A549 treated with AZD2906 at 1 μM for 4 hours (cell line): ENCODE data around the gene MEIOB. TPM values are rescaled to one million over a fixed set of nuclear protein-coding genes. Genes with fewer than 3 reads are reported as not detected.

ENCODE experiments used
- total RNA-seq: library from RNA; stranded (reverse); fragments of 200-300 nt; extraction: Qiagen RNA extraction; gene quantifications from 5 replicates; pipeline ENCODE4 v1.2.3, GENCODE V29; 2022

MEIOB gene
- 1.2 to 2.2 TPM (median 1.4 TPM) in 5 replicates for total RNA-seq

DNA sequence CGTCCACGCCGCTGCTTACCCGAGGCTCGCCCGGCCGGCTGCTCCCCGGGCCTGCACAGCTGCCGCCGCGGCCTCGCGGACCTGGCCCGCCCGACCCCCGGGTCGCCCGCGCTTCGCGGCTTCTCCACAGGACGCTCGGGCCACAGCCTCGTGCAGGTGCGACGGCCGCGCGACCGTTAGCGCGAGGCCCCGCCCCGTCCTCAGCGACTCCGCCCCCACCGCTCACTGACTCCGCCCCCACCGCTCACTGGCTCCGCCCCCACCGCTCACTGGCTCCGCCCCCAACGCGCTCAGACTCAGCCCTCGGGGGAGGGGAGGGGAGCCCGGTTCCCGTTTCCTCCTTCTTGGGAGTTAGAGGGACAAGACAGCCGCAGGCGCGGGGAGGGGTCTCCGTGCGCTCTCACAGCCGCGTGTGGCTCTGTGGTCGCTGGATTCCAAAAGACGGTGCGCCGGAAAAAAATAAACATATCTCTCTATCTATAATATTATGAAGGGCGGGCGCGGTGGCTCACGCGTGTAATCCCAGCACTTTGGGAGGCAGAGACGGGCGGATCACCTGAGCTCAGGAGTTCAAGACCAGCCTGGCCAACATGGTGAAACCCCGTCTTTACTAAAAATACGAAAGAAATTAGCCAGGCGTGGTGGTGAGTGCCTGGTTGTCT lies at the start of gene MEIOB:
MEIOB (minus strand) TSS at position 191 of the 662 bp plus-strand sequence. CDS start 3,989 bp downstream, outside the sequence.

GRCh38 chr16:1918351-1919326 lies 46.7 kb upstream of the MEIOB start, which contains the start of gene HS3ST6:
Gene HS3ST6, minus strand, starts transcription at chr16:1918415. Its CDS starts 92 bp downstream, at chr16:1918323.

DNA sequence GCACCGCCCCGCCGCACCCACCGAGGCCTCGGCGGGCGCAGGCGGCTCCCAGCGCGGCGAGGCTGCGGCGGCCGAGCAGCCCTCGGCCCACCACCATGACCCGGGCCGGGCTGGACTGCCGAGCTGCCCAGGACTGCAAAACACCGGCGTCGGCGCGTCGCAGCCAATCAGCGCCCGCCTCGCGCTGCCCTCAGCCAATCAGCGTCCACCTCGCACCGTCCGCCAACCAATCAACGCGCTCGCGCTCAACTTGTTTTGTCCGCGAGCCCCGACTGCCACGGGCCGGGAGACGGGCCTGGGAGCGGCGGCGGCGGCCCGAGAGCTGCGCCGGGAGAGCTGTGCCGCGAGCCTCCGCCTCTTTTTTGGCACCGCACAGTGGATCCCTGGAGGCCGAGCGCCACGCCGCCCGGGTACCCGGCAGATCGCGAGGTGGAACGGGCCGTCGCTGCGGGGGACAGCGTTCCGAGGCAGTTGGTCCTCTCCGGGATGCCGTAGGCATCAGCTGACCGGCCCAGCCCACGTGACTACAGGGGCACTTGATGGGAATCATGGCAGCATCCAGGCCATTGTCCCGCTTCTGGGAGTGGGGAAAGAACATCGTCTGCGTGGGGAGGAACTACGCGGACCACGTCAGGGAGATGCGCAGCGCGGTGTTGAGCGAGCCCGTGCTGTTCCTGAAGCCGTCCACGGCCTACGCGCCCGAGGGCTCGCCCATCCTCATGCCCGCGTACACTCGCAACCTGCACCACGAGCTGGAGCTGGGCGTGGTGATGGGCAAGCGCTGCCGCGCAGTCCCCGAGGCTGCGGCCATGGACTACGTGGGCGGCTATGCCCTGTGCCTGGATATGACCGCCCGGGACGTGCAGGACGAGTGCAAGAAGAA lies 45.0 kb downstream of the MEIOB start, which contains the start of the genes FAHD1 and HAGH:
FAHD1 (plus strand) TSS at position 516 of the 883 bp plus-strand sequence; CDS start at position 549, 33 bp downstream.
HAGH (minus strand) TSS at position 135 of the 883 bp plus-strand sequence; CDS start at position 97, 38 bp downstream.

GRCh38 chr16:1793578-1794220 lies 78.3 kb downstream of the MEIOB start, which contains the start of gene IGFALS:
Gene IGFALS, minus strand, starts transcription at chr16:1793705. Its CDS starts 53 bp downstream, at chr16:1793652.

Other genes with a start within 250 kb of the MEIOB start
- gene JPT2, start 193.9 kb downstream of the MEIOB start, total RNA-seq = 159 to 225 TPM (median 167 TPM) in 5 replicates
- 33.2 to 65.4 TPM (median 50.0 TPM) in 5 replicates for gene MAPK8IP3, start 166.0 kb downstream of the MEIOB start, total RNA-seq
- 27.8 to 65.4 TPM (median 62.1 TPM) in 5 replicates for gene NME3, start 100.6 kb downstream of the MEIOB start, total RNA-seq
- gene EME2, start 99.4 kb downstream of the MEIOB start, total RNA-seq = 5.9 to 12.6 TPM (median 8.3 TPM) in 5 replicates
- gene MRPS34, start 99.0 kb downstream of the MEIOB start, total RNA-seq = 151 to 264 TPM (median 250 TPM) in 5 replicates
- 19.3 to 30.3 TPM (median 29.5 TPM) in 5 replicates for gene SPSB3, start 89.6 kb downstream of the MEIOB start, total RNA-seq
- 60.7 to 88.7 TPM (median 83.0 TPM) in 5 replicates for gene NUBP2, start 89.2 kb downstream of the MEIOB start, total RNA-seq
- gene IGFALS, start 78.5 kb downstream of the MEIOB start, total RNA-seq = 0.03 to 0.18 TPM (median 0.06 TPM) in 4 of 5 replicates, not detected in the other
- gene HAGH, start 45.3 kb downstream of the MEIOB start, total RNA-seq = 57.8 to 76.0 TPM (median 74.4 TPM) in 5 replicates
- 46.8 to 52.1 TPM (median 49.6 TPM) in 5 replicates for gene FAHD1, start 45.0 kb downstream of the MEIOB start, total RNA-seq
- 1.1 to 2.1 TPM (median 2.0 TPM) in 5 replicates for gene HS3ST6, start 46.3 kb upstream of the MEIOB start, total RNA-seq
- gene MSRB1, start 71.0 kb upstream of the MEIOB start, total RNA-seq = 32.5 to 43.0 TPM (median 42.2 TPM) in 5 replicates
- 0.09 to 0.11 TPM (median 0.10 TPM) in 3 of 5 replicates, not detected in the others for gene RPL3L, start 82.5 kb upstream of the MEIOB start, total RNA-seq
- 247 to 295 TPM (median 252 TPM) in 5 replicates for gene NDUFB10, start 87.4 kb upstream of the MEIOB start, total RNA-seq
- 3,695 to 5,624 TPM (median 5,467 TPM) in 5 replicates for gene RPS2, start 92.7 kb upstream of the MEIOB start, total RNA-seq
- gene RNF151, start 94.7 kb upstream of the MEIOB start, total RNA-seq = not detected in 5 replicates
- 31.6 to 41.2 TPM (median 38.0 TPM) in 5 replicates for gene TBL3, start 99.9 kb upstream of the MEIOB start, total RNA-seq
- gene NOXO1, start 109.3 kb upstream of the MEIOB start, total RNA-seq = 0.08 to 0.31 TPM (median 0.28 TPM) in 5 replicates
- gene GFER, start 112.0 kb upstream of the MEIOB start, total RNA-seq = 23.0 to 44.4 TPM (median 40.1 TPM) in 5 replicates
- gene SYNGR3, start 117.8 kb upstream of the MEIOB start, total RNA-seq = 5.0 to 9.3 TPM (median 8.2 TPM) in 5 replicates
- gene ZNF598, start 137.7 kb upstream of the MEIOB start, total RNA-seq = 47.7 to 63.8 TPM (median 61.2 TPM) in 5 replicates
- 0.65 to 1.4 TPM (median 0.88 TPM) in 5 replicates for gene NPW, start 147.6 kb upstream of the MEIOB start, total RNA-seq
- gene NHERF2, start 154.7 kb upstream of the MEIOB start, total RNA-seq = 45.2 to 69.1 TPM (median 66.9 TPM) in 5 replicates
- 36.2 to 51.1 TPM (median 47.9 TPM) in 5 replicates for gene NTHL1, start 175.7 kb upstream of the MEIOB start, total RNA-seq
- gene TSC2, start 175.8 kb upstream of the MEIOB start, total RNA-seq = 32.0 to 40.6 TPM (median 34.1 TPM) in 5 replicates